Heart left ventricle (tissue), 13 donors: ENCODE results near the gene VAT1L.

Experiments used
- CTCF ChIP-seq, 12 donors: fragments of 200-600 bp; sonication (generic) in 4 of 12; IDR thresholded peaks; one replicate each; pipeline versions ENCODE4 v1.5.0 to v1.8.0; 2018 to 2022; ENCODE audit warnings: antibody characterized with exemption in 12 of 12, mild to moderate bottlenecking in 5 of 12
- POLR2A ChIP-seq, 2 donors: fragments of 450-650 bp; IDR thresholded peaks; one replicate each; pipeline ENCODE4 v1.6.1; 2017; ENCODE audit warnings: antibody characterized with exemption in 2 of 2, mild to moderate bottlenecking in 2 of 2, moderate library complexity in 2 of 2
- donor health status: ischemic (EF 13 %, LVEDD 7.1; RV severe dilation, severe dysfunction).
- donor health status: DM: no; HTN: yes; CAD: no.
- donor health status: DM: no; HTN: no; CAD: no.
- donor health status: ischemic (EF 25% LVEDD 6.9; RV normal size, moderate dysfunction).
- donor health status: ischemic (EF 25% LVEDD 5.7; RV mildly dilated, moderate dysfunction).
- donor health status: ischemic (EF 35%, LVEDD 5.7; RV mildly dilated, moderate dysfunction).
- donor health status: nonischemic (EF 11% LVEDD 7.7; RV severe dilation, severe dysfunction).
- donor health status: DM: yes; HTN: yes; CAD: no.
- donor health status: PGD.
- donor health status: ischemic (EF 29% LVEDD 5.4; RV normal size, mild dysfunction).
- donor health status: nonischemic (EF 23%, LVEDD 6.1; RV moderate dilation, normal function).

- TF ChIP-seq CTCF (IDR thresholded peaks at IDR 0.05) (no peak), POLR2A (IDR thresholded peaks at IDR 0.05) (no peak)
These were observed 172.4 kb downstream of the VAT1L start for GRCh38 chr16:77960766-77961165.
